IMR-90 (cell line): ENCODE measurements around the gene GNAO1. TPM values are rescaled to one million over a fixed set of nuclear protein-coding genes. Genes with fewer than 3 reads are reported as not detected.

Source experiments
- ATAC-seq: fragments of 200-7000 bp; cut with Tn5 transposase; 2 replicates; pipeline ENCODE4 v1.9.1; 2020; ENCODE audit warnings: low read depth, mild to moderate bottlenecking, moderate library complexity
- BruUV-seq: library from RNA; stranded (reverse); fragments of 400-500 nt; replicated peaks from 2 replicates; lab custom pipeline; 2021; lab: Mats Ljungman, UMichigan
- CTCF ChIA-PET: fragments of 300-600 bp; formaldehyde crosslinking; extraction: SDS; loops from one replicate; lab custom pipeline; 2021; ENCODE audit warnings: antibody characterized with exemption; lab: Yijun Ruan, JAX
- POLR2A ChIA-PET: fragments of 300-600 bp; sonication (Branson Sonifier 250); formaldehyde crosslinking; loops from one replicate; lab custom pipeline; 2022; ENCODE audit warnings: antibody characterized with exemption; ENCODE audit not compliant: unreplicated experiment; lab: Charles Lee
- DNase-seq: peaks from one replicate; pipeline ENCODE4 v3.0.0; 2013
- H2AFZ ChIP-seq: replicated peaks from 2 replicates; pipeline ENCODE3; 2013; ENCODE audit warnings: low read length, mild to moderate bottlenecking; ENCODE audit not compliant: poor library complexity
- H2AK5ac ChIP-seq: 2 replicates; pipeline ENCODE4 v1.6.1; 2013; ENCODE audit warnings: low read depth, low read length, inconsistent platforms
- H2AK9ac ChIP-seq: replicated peaks from 2 replicates; pipeline ENCODE3; 2013; ENCODE audit warnings: mild to moderate bottlenecking, low read depth, low read length, moderate library complexity; ENCODE audit not compliant: poor library complexity
- H2BK120ac ChIP-seq: 2 replicates; pipeline ENCODE4 v1.6.1; 2013; ENCODE audit warnings: low read depth, low read length, inconsistent platforms
- H2BK15ac ChIP-seq: 3 replicates; pipeline ENCODE4 v1.6.1; 2013; ENCODE audit warnings: low read depth, low read length, inconsistent platforms
- H2BK20ac ChIP-seq: 2 replicates; pipeline ENCODE4 v1.6.1; 2013; ENCODE audit warnings: low read depth, mild to moderate bottlenecking, inconsistent platforms, low read length, moderate library complexity
- H2BK5ac ChIP-seq: 2 replicates; pipeline ENCODE4 v1.6.1; 2013; ENCODE audit warnings: mild to moderate bottlenecking, low read depth, low read length, inconsistent platforms; ENCODE audit not compliant: poor library complexity, severe bottlenecking
- H3K14ac ChIP-seq: replicated peaks from 2 replicates; pipeline ENCODE4 v1.6.1; 2013; ENCODE audit warnings: low read depth, low read length, inconsistent platforms
- H3K18ac ChIP-seq: 2 replicates; pipeline ENCODE4 v1.6.1; 2013; ENCODE audit warnings: low read depth, low read length, control low read depth
- H3K23ac ChIP-seq: 2 replicates; pipeline ENCODE4 v1.6.1; 2013; ENCODE audit warnings: low read depth, low read length, inconsistent platforms
- H3K27ac ChIP-seq: 2 replicates; pipeline ENCODE4 v1.5.1; 2013; ENCODE audit warnings: mild to moderate bottlenecking, control low read depth, low read length; ENCODE audit not compliant: insufficient read depth
- H3K27me3 ChIP-seq: 2 replicates; pipeline ENCODE4 v1.6.1; 2013; ENCODE audit warnings: low read length; ENCODE audit not compliant: control insufficient read depth, insufficient read depth
- H3K36me3 ChIP-seq: 2 replicates; pipeline ENCODE4 v1.6.1; 2013; ENCODE audit warnings: low read length, mixed read lengths; ENCODE audit not compliant: control insufficient read depth, insufficient read depth
- H3K4ac ChIP-seq: 2 replicates; pipeline ENCODE4 v1.6.1; 2013; ENCODE audit warnings: low read depth, low read length, inconsistent platforms
- H3K4me1 ChIP-seq: 2 replicates; pipeline ENCODE4 v1.6.1; 2013; ENCODE audit warnings: low read length, mixed read lengths; ENCODE audit not compliant: control insufficient read depth, insufficient read depth
- H3K4me2 ChIP-seq: 2 replicates; pipeline ENCODE4 v1.6.1; 2013; ENCODE audit warnings: low read depth, mild to moderate bottlenecking, control low read depth, low read length, moderate library complexity
- H3K4me3 ChIP-seq: 2 replicates; pipeline ENCODE4 v1.5.1; 2013; ENCODE audit warnings: low read depth, mild to moderate bottlenecking, control low read depth, low read length, moderate library complexity; ENCODE audit not compliant: insufficient read depth
- H3K56ac ChIP-seq: 2 replicates; pipeline ENCODE4 v1.6.1; 2013; ENCODE audit warnings: low read length, inconsistent platforms; ENCODE audit not compliant: insufficient read depth; ENCODE audit errors: extremely low read depth
- H3K79me1 ChIP-seq, 2 experiments: 2 replicates each; pipeline ENCODE4 v1.6.1; 2013; ENCODE audit warnings: low read length in 2 of 2, inconsistent platforms in 1 of 2, low read depth in 1 of 2
- H3K9ac ChIP-seq: 2 replicates; pipeline ENCODE4 v1.6.1; 2013; ENCODE audit warnings: low read depth, low read length, control low read depth
- H3K9me1 ChIP-seq: 2 replicates; pipeline ENCODE4 v1.6.1; 2013; ENCODE audit warnings: low read length, inconsistent platforms; ENCODE audit not compliant: insufficient read depth
- H3K9me3 ChIP-seq: 2 replicates; pipeline ENCODE4 v1.6.1; 2013; ENCODE audit warnings: low read length; ENCODE audit not compliant: control insufficient read depth, insufficient read depth
- H4K20me1 ChIP-seq: 2 replicates; pipeline ENCODE4 v1.6.1; 2013; ENCODE audit warnings: low read length, inconsistent platforms; ENCODE audit not compliant: insufficient read depth
- H4K5ac ChIP-seq: 2 replicates; pipeline ENCODE4 v1.6.1; 2013; ENCODE audit warnings: mild to moderate bottlenecking, low read depth, low read length, control low read depth
- H4K8ac ChIP-seq, 2 experiments: 2 replicates each; pipeline ENCODE4 v1.6.1; 2013; ENCODE audit warnings: low read depth in 2 of 2, low read length in 2 of 2, control low read depth in 1 of 2, inconsistent platforms in 1 of 2
- H4K91ac ChIP-seq: 2 replicates; pipeline ENCODE4 v1.6.1; 2013; ENCODE audit warnings: low read depth, low read length, inconsistent platforms; ENCODE audit not compliant: insufficient read depth
- BHLHE40 ChIP-seq: fragments of 150-350 bp; IDR thresholded peaks from 2 replicates; pipeline ENCODE4 v1.6.1; 2016; ENCODE audit warnings: mild to moderate bottlenecking, low read depth, low read length
- CHD1 ChIP-seq: IDR thresholded peaks from 2 replicates; pipeline ENCODE4 v1.6.1; 2012; ENCODE audit warnings: low read depth, low read length, improper control_type of control experiment
- FOS ChIP-seq: fragments of 150-350 bp; IDR thresholded peaks from 2 replicates; pipeline ENCODE4 v1.6.1; 2016; ENCODE audit warnings: low read depth, low read length
- MAZ ChIP-seq: IDR thresholded peaks from 2 replicates; pipeline ENCODE4 v1.6.1; 2012; ENCODE audit warnings: low read depth, mild to moderate bottlenecking, low read length, improper control_type of control experiment, moderate library complexity, borderline replicate concordance
- MXI1 ChIP-seq: IDR thresholded peaks from 2 replicates; pipeline ENCODE4 v1.6.1; 2012; ENCODE audit warnings: low read depth, mild to moderate bottlenecking, low read length, moderate library complexity, borderline replicate concordance
- NFE2L2 ChIP-seq: fragments of 150-350 bp; IDR thresholded peaks from 2 replicates; pipeline ENCODE4 v1.6.1; 2016; ENCODE audit warnings: low read depth, mild to moderate bottlenecking, low read length
- RAD21 ChIP-seq: IDR thresholded peaks from 2 replicates; pipeline ENCODE4 v1.6.1; 2012; ENCODE audit warnings: low read length, improper control_type of control experiment
- RCOR1 ChIP-seq: IDR thresholded peaks from 2 replicates; pipeline ENCODE4 v1.6.1; 2012; ENCODE audit warnings: mild to moderate bottlenecking, low read length, improper control_type of control experiment; ENCODE audit not compliant: insufficient replicate concordance
- RFX5 ChIP-seq: IDR thresholded peaks from 2 replicates; pipeline ENCODE4 v1.8.0; 2012; ENCODE audit warnings: low read depth, mild to moderate bottlenecking, low read length, moderate library complexity
- SMC3 ChIP-seq: fragments of 150-350 bp; IDR thresholded peaks from 2 replicates; pipeline ENCODE4 v1.6.1; 2016; ENCODE audit warnings: low read depth, mild to moderate bottlenecking, antibody characterized with exemption, low read length, moderate library complexity
- WGBS, 2 experiments: methylation state at CpG; one replicate each; pipeline versions ENCODE4 v1.1.5 to v1.1.7; 2013; ENCODE audit warnings: missing lambda C conversion rate in 2 of 2; ENCODE audit not compliant: insufficient read length in 1 of 2; ENCODE audit errors: extremely low coverage in 2 of 2; 5-methylcytosine and 5-hydroxymethylcytosine counted together
- dilution Hi-C: fragments of 300-500 bp; cut with HindIII; formaldehyde crosslinking; loops from one replicate; pipeline ENCODE4 v1.14.3; 2018; ENCODE audit warnings: low sequenced_read_pairs; ENCODE audit not compliant: unreplicated experiment
- in situ Hi-C: fragments of 300-500 bp; cut with MboI; formaldehyde crosslinking; loops from 3 replicates; pipeline ENCODE4 v1.14.3; 2019; ENCODE audit warnings: low sequenced_read_pairs, inconsistent platforms, mixed read lengths
- intact Hi-C: fragments of 100-400 bp; cut with micrococcal nuclease; formaldehyde crosslinking; loops from 2 replicates; pipeline ENCODE4 v1.10.0; 2022
- polyA plus RNA-seq, 3 experiments: library from polyadenylated mRNA; depleted of rRNA; stranded (reverse); fragments of >200 nt; gene quantifications; 2 replicates each; pipeline ENCODE4 v1.2.3, GENCODE V29; 2012; ENCODE audit warnings: low replicate concordance in 1 of 3
- total RNA-seq: library from RNA; depleted of rRNA; stranded (reverse); fragments of >200 nt; gene quantifications from 2 replicates; pipeline ENCODE4 v1.2.3, GENCODE V29; 2012
- TF ChIP-seq, protein P1 (sequence below): fragments of 150-350 bp; IDR thresholded peaks from 2 replicates; pipeline ENCODE4 v1.6.1; 2016; ENCODE audit warnings: low read depth, mild to moderate bottlenecking, low read length, moderate library complexity, borderline replicate concordance
- TF ChIP-seq, protein P2 (sequence below): conservative IDR thresholded peaks from 2 replicates; pipeline ENCODE4 v1.5.1; 2012; ENCODE audit warnings: mild to moderate bottlenecking, low read depth, low read length, improper control_type of control experiment

GNAO1 gene
- total and polyA plus RNA-seq, 2 of the 4 experiments (the other 2 are of a cell fraction): under 0.01 to 0.07 TPM

DNA sequence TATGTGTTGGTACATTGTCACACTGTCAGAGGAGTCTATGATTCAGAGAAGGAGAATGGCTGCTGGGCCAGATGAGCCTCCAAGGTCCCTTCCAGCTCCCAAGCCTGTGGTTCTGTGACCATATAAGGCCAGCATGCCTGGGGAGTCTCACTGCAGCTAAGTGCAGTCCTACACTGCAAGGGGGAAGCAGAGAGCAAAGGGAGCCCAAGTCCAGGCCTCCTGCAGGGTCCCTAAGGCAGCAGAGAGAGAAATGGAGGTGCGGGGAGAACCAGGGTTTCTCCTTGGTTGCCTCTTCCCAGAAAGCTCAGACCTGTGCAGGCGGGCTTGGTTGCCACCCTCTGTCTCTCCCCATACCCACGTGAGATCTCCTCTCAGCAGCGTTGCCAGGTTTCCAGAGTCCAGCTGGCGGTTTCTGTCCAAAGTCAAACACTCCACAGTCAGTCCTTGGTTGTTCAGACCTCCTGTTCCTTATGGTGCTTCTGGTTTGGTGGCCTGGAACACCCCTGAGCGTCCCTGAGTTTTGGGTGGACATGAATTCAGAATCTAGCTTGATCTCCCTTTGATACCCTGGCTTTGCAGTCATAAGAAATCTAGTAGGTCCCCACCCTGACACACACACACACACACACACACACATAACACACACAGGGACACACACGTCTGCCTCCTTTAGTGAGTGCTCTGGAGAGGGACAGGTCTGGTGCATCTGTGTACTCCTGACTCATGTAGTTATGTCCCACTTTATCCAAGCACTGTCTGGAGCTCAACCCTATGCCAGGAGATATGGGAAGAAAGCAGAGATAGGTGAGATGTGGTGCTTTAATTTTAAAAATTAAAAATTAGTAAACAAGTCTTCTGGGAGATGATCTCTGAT is 78.8 kb downstream of the GNAO1 start:
- Histone ChIP-seq H3K4ac (peak overlapping the region; percentile 86), H2BK5ac (peak overlapping the region; percentile 63), H3K9me1 (peaks cover 6% of the 10 kb centered on the region; the same call in 1 of the 2 replicates), H3K18ac (peak overlapping the region; percentile 67), H3K23ac (peak overlapping the region; percentile 91; the same call in 1 of the 2 replicates), H3K27ac (peak overlapping the region; percentile 24; the same call in 1 of the 2 replicates), H3K36me3 (no peaks in the 10 kb centered on the region), H3K4me1 (peaks cover 11% of the 10 kb centered on the region), H3K9ac (peak overlapping the region; percentile 28; the same call in 1 of the 2 replicates), H3K14ac (peak overlapping the region; percentile 77), H2AFZ (peak overlapping the region; percentile 90), H3K27me3 (no peaks in the 10 kb centered on the region), H4K20me1 (no peaks in the 10 kb centered on the region), H3K56ac (peak overlapping the region; percentile 47; the same call in 1 of the 2 replicates), H2BK120ac (peak overlapping the region; percentile 87), H4K5ac (peak overlapping the region; percentile 66), H2BK15ac (peak overlapping the region; percentile 77), H2AK9ac (peak overlapping the region; percentile 84), H4K8ac (peak overlapping the region; percentile 92 to 94), H3K9me3 (no peaks in the 10 kb centered on the region), H2AK5ac (peak overlapping the region; percentile 88), H3K4me2 (no peak overlapping the region), H3K4me3 (no peak overlapping the region), H4K91ac (peak overlapping the region; percentile 96), H2BK20ac (peak overlapping the region; percentile 81), H3K79me1 (no peaks in the 10 kb centered on the region)
- in situ Hi-C loops: no loop called here
- intact Hi-C loops: no loop called here
- TF ChIP-seq FOS: no peak
- peak; percentile 29; the same call in 1 of the 2 replicates for TF ChIP-seq SMC3
- peak; percentile 39; the same call in 1 of the 2 replicates for TF ChIP-seq RAD21
- TF ChIP-seq, protein P1, sequence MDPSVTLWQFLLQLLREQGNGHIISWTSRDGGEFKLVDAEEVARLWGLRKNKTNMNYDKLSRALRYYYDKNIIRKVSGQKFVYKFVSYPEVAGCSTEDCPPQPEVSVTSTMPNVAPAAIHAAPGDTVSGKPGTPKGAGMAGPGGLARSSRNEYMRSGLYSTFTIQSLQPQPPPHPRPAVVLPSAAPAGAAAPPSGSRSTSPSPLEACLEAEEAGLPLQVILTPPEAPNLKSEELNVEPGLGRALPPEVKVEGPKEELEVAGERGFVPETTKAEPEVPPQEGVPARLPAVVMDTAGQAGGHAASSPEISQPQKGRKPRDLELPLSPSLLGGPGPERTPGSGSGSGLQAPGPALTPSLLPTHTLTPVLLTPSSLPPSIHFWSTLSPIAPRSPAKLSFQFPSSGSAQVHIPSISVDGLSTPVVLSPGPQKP: no peak
- TF ChIP-seq BHLHE40: no peak
- TF ChIP-seq RFX5: no peak
- no peak for TF ChIP-seq NFE2L2
- TF ChIP-seq, protein P2, sequence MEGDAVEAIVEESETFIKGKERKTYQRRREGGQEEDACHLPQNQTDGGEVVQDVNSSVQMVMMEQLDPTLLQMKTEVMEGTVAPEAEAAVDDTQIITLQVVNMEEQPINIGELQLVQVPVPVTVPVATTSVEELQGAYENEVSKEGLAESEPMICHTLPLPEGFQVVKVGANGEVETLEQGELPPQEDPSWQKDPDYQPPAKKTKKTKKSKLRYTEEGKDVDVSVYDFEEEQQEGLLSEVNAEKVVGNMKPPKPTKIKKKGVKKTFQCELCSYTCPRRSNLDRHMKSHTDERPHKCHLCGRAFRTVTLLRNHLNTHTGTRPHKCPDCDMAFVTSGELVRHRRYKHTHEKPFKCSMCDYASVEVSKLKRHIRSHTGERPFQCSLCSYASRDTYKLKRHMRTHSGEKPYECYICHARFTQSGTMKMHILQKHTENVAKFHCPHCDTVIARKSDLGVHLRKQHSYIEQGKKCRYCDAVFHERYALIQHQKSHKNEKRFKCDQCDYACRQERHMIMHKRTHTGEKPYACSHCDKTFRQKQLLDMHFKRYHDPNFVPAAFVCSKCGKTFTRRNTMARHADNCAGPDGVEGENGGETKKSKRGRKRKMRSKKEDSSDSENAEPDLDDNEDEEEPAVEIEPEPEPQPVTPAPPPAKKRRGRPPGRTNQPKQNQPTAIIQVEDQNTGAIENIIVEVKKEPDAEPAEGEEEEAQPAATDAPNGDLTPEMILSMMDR: peak; percentile 52
- TF ChIP-seq MAZ: no peak
- no peak for TF ChIP-seq MXI1
- TF ChIP-seq RCOR1: no peak
- no peak for TF ChIP-seq CHD1
- WGBS, 2 experiments: 60% methylated on average over 2 of the region's 7 CpGs; no CpG with 5 or more reads in 1 of the 2 experiments
- dilution Hi-C loops: no loop called here
- ChIA-PET CTCF (interaction anchor here (0.6 to 0.9 kb wide), 3 partner anchors 38 to 356 kb away, joined by 3 read pairs; no protein-coding TSS in a partner anchor), POLR2A (no interaction called here)
- no TSS peak for BruUV-seq
- peak; percentile 86 for DNase-seq
- peak; percentile 97 for ATAC-seq
